GM18502 (cell line): Measurements from ENCODE around the gene PFKP.

ENCODE experiments used
- ATAC-seq: cut with Tn5 transposase; IDR thresholded peaks from one replicate; pipeline ENCODE4 v1.9.1; 2021; ENCODE audit warnings: mild to moderate bottlenecking; ENCODE audit not compliant: unreplicated experiment, poor library complexity

PFKP gene

DNA sequence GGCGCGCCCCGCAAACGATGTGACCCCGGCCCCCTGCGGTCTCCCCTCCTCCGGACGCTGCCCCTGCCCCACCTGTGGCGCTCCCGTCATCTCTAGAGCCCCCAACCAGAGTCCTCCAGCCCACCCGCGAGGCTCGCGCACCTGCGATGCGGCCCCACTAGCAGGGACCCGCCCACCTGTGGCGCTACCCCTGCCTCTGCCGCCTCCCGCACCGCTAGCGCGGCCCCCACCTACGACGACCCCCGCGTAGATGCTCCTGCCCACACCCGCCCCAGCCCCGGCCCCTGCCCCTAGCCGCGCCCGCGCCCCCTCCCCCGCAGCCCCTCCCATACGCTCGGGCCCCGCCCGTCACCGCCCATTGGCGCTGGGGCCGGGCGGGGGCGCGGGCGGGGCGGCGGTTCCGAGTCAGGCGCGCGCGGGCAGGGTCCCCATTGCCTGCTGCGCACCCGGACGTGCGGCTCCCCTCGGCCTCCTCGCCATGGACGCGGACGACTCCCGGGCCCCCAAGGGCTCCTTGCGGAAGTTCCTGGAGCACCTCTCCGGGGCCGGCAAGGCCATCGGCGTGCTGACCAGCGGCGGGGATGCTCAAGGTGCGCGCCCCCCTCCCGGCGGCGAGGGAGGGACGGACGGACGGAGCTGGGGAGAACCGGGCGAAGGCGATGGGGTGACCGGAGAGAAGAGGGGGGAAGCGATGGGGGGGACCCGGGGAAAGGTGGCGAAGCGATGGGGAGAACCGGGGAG is at the start of gene PFKP:
PFKP (plus strand) TSS at position 431 of the 741 bp plus-strand sequence; CDS start at position 479, 48 bp downstream.
- peak; percentile 57 for ATAC-seq

DNA sequence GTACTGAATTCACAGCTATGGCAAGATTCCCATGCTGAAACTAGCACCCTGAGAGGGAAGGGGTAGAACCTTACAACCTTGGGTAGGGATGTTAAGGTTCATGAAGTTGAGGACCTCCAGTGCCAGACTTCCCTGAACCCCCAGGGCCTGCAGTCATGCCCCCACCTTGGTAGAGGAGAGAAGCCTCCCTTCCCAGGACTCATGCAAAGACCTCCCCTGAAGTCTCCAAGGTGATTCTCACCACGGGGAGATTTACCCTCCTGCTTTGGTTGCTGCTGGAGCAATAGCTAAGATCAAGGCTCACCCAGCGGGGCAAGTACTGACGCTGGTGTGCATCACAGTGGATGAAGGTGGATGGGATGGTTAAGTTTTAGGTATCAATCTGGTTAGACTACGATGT is 49.1 kb upstream of the PFKP start:
- ATAC-seq, result no peak

DNA sequence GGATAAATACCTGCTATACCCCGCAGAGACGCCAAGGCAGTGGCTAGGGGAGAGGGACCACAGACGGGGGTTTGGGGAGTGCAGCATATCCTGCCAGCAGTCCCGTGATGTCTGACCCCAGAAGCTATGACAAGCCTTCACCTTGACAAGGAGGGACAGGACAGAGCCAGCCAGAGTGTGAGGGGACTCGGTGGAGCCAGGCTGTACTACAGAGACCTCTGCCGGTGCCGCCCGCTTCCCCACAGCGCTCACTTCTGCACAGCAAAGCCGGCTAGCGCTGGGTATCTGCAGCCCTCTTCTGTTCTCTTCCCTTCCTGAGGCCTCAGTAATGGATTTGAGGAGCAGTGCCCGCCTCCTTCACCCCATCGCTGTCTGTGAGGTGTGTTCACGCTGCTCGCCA is 47.0 kb upstream of the PFKP start:
- no peak for ATAC-seq

DNA sequence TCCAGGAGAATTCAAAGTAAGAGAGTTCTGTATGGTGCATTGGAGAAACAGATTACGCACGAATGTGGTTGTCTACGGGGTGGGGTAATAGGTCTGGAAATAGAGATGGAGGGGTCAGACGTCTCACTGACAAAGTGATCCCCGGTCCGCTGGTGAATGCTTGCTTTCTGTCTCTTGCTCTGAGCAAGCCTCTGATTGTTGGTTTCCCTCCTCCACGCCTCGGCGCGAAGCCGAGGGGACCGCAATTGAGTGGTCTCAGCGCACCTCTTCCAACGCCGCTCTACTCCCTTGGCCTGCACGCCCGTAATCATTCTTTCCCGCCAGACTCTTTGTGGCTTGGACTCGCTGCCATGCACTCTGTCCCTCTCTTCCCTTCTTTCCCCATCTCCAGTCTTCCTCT is 46.5 kb upstream of the PFKP start:
- no peak for ATAC-seq

DNA sequence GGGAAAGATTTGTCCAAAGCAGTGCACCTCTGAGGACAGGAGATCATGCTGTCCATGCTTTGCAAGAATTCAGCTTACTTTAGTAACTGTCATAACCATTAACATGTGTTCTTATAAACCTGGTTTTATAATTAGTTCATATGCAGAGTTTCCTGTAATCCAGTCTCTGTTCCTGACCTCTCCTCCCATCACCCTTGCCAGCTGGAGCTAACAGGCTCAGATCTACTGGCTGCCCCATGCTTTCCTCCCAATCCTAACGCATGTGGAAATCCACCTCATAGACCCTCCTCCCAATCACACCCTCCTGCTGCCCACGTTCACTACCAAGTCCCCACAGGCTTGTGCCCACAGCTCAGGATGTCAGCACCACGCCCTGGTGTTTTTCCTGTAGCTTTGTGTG is 45.3 kb upstream of the PFKP start:
- ATAC-seq, result no peak

DNA sequence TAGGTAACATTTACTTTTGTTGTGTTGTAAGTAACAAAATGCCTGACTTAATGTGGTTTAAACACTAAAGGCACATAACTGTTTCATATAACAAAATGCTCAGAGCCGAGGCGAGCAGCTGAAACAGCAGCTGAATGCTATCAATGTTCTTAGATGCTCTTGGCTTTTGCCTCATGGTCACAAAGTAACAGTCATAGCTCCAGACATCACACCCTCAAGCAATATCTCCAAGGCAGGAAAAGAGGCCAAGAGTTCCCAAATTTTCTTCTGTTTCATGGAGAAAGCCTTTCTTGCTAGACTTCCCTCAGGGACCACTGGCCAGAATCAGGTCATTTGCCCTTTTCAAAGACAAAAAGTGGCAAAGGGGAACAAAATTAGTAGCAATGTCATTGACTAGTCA is 43.5 kb upstream of the PFKP start:
- ATAC-seq, result no peak

DNA sequence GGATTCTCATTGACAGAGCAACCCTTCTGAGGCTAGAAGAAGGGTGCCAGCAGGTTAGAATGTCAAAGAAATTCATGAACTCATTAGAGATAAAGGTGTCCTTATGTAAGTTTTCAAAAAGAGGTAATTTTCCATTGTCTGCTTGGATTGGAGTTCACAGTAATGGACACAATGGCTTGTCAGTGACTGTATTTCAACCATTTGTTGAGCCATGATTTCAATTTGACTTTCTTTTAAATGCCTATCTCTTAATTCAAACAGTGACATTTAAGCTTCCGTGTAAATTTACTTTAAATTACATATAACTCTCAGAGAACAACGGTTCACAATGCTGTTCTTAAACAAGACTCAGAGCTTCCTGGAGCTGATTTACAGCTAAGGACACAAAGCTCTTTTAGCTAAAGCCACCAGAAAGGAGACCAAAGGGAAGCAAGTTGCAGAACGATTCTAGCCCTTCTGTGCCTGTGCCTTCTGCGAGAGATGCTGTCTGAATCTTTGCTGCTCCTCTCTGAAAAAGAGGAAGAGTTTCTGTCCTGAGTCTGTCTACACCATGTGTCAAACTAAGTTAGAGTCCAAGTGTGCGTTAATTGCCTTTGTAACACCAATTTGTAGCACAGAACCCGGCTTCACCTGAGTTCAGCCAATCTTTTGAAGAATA is 42.2 kb upstream of the PFKP start:
- no peak for ATAC-seq

DNA sequence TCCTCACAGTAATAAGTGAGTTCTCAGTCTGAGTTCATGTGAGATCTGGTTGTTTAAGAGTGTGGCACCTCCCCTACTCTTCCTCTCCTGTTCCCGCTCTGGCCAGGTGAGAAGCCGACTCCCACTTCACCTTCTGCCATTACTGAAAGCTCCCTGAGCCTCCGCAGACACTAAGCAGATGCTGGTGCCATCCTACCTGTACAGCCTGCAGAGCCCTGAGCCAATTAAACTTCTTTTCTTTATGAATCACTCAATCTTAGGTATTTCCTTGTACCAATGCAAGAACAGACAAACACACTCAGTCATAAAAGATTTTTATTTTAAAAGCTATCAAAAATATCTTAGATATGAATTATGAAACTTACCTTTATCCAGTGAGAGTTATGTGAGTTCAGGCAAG is 39.5 kb upstream of the PFKP start:
- ATAC-seq, result no peak

DNA sequence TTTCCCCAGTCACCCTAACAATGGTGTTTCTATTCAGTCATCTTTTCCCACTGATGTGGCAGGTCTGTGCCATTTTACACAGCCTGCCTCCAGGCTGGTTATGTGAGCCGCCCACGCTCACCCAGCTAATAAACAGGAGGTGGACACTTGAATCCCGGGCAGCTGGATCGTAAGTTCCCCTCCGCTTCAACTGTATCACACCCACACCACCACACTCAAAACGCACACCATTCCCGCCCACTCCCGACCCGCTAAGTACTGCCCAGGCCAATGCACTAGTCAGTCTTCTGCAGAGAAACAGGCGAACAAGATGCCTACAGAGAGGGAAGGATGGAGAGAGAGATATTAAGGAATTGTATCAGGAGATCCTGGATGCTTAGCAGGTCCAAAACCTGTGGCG is 38.9 kb upstream of the PFKP start:
- no peak for ATAC-seq

DNA sequence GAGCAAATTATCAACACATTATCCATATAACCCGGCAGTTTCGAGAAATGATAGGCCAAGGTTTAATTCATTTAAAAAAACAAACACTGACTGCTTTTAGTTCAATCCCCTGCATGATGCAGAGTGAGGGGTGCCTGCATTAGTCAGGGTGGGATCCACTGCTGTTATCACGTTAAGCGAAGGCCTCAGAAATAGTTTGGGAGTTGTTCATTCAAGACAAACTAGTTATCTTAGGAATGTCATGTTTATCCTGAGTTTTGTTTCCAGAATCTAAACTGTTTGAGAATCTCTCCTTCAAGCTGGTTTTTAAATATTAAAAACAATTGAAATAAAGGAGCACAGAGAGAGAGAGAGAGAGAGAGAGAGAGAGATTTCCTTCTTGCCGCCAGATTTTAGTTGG is 36.6 kb upstream of the PFKP start:
- no peak for ATAC-seq

DNA sequence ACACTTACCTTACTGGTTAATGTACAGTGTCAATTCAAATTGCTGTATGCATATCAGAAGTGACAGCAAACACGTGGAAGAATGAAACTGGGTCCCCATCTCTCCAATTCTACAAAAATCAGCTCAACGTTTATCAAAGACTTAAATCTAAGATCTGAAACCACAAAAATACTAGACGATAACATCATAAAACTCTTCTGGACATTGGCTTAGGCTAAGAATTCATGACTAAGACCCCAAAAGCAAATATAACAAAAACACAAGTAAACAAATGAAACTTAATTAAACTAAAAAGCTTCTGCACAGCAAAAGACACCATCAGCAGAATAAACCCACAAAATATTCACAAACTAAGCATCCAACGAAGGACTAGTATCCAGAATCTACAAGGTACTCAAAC is 35.9 kb upstream of the PFKP start:
- no peak for ATAC-seq

DNA sequence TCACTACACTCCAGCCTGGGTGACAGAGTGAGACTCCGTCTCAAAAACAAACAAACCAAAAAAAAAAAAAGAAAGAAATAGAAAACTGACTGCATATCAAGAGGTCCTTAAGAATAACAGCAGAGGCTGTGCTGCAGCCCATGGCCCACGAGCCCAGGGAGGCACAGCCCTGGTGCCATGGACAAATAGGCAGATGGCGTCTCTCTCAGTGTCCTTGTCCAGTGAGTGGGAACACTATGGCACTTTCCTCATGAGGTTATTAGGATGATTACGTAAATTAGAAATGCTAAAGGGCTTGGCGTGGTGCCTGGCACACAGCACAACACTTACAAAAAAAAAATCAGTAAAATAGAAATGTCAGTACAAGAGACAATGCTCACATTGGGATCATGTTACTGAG is 33.4 kb upstream of the PFKP start:
- ATAC-seq, result no peak

DNA sequence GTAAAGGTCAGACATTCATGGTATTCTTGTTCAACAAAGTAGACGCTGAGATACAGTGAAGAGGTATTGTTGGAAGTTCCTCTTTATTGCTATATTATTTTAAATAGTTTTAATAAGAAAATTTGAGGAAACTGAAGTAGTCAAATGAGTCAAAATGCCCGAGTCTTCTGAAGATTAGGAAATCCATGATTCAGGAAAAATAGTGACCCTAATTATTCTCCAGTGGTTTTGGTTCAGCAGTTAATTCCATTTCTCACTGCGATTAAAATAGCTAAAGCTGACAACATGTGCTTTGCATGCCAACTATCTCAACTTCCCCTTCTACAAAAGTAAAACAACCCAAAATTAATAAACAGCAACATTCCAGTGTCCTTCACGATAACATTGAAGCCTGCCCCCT is 32.7 kb upstream of the PFKP start:
- no peak for ATAC-seq

DNA sequence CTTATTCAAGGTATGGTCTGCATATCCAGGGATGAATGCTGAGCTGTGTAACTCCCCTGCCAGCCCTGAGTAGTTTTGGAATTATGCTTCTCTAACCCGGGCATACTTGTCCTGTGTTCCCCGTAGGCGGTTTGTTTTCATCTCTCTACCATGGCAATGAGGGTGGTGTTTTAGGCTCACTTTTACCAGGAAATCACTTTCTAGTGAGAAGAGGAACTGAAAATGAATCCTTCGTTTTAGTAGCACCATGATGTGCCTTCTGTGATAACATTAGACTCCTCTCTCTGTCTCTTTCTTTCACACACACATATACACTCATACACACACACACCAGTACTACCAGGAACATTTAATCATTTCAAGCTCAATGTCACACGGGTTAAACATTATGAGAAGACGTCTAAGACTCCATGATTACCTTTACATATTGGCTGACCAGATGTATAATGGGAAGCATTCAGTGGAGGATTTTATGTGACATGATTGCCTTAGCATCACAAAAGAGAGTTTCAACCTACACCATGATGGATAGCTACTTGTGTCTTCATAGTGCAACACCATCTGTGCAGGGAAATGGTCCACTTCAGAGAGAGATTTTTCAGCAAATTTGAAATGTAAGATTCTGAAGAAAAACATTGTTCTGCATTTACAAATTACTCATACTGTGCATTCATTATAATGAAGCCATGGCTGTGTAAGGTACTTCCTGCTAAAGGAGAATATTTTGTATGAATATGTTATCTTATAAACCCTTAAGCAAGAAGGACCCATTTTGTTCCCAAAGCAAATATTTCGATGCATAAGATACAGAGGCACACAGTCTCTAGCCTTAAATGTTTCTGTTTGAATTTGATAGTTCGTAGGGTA is 31.0 kb upstream of the PFKP start:
- peak; percentile 97 for ATAC-seq

DNA sequence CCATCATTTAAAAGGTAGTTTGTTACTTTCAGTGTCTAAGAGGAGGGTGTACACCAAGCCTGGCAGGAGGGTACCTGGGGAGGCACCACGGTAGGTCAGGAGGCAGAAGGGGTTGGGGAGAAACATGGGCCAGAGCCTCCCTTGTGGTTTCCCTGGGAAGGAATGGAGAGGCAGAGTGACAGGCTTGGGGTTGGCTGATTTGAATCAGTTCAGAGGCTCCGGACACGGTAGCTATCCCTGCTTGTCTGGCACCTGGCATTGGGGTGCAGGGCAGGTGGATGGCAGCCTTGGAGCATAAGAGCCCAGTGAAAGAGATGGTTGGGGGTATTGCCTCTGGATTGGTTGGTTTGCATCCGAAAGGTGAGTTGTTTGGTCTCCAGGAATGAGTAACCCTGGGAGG is 30.2 kb upstream of the PFKP start:
- no peak for ATAC-seq

DNA sequence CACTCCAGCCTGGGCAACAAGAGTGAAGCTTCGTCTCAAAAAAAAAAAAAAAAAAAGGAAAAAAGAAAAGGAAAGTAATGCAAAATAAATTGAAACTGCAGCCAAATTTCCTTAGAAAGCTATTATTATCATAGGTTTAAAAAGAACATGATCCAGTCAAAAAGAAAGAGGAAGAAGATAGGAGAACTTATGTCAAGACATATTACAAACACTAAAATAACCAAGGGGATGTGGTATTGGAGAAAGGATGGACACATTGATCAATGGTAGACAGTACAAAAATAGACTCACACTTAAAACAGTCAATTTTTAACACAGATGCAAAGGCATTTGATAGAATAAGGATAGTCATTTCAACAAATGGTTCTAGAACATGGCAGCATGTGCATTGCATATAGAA is 27.3 kb upstream of the PFKP start:
- ATAC-seq, result no peak

DNA sequence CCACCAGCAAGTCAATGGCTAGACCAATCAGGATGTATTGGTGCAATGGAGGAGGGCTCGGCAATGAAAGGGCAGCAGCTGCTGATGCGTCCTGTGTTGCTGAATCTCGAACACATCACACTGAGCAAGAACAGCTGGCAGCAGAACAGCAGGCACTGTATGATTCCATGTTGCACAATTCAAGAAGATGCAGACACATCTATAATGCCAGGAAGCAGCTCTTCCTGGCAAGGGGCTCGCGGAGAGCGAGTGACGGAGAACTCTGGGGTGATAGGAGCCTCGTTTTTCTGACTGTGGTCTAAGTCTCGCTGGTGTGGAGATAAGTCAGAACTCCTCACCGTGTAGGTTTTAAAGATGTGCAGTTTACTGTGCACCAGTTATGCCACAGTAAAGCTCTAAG is 24.8 kb upstream of the PFKP start:
- no peak for ATAC-seq

DNA sequence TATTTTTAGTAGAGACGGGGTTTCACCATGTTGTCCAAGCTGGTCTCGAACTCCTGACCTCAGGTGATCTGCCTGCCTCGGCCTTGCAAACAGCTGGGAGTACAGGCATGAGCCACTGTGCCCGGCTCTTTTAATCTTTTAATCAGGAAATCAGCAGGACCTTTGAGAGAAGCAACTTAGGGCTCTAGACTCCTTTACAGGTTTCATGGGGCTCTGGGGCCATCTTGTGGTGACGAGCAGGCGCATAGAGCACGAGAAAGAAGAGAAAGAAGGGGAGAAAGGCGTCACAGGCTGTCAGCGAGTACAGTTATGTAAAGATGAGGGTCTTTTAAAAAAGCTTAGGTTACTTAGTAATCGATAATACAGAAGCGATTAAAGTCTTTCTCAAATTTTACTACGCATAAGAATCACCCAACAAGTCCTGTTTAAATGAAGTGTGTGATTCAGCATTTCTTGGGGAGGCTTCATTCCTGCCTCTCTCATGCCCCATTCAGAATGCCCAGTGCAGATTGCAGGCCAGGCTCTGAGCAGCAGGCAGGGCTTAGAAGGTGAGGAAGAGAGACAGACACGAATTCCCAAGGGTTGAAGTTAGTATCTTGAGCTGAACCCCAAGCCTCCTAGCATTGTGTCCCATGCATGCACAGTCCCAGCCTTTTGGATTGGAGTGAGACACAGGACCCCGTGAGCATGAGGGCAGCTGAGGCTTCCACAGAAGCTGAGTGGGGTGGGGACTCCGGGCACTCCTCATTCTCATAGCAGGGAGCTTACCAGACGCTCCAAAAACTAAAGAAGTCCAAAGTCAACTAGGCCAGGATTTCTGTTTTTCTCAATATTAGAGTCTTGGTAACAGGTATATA is 23.6 kb upstream of the PFKP start:
- peak; percentile 70 for ATAC-seq

DNA sequence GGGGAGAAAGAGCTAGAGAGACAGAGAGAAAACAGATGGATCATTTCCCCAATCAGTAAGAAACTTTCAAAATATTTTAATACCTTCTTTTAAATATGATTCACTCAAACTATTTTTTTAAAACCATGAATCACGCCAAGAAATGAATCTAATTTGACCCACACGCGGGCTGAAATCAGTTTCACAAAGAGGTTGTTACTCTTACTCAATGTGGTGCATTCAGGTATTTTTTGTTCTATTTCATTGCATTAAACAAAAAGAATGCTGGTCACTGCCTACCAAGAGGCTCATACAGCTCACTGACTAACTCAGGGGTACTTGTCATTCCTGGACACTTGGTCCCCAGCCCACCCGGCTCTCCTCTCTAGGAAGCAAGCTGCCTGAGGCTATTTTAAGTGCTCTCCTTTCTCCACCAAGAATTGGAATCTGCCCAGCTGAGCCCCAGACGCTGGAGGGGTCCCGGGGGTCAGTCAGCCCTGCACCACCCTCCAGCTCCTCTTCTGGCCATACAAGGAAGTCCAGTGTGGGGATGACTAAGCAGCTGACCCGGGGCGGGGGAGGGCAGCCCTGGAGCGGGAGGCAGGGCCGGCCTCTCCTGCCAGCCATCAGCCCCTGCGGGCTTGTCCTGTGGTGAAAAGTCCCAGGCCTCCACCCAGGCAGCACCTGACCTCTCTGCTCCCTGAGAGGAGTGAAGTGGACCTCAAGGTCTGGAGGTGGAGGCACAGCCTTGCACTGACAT is 21.7 kb upstream of the PFKP start:
- no peak for ATAC-seq
